NT2/D1 (cell line): ENCODE measurements around the gene CDH12.

ENCODE experiments used
- SUZ12 ChIP-seq: IDR thresholded peaks from 2 replicates; pipeline ENCODE4 v1.6.1; 2011; ENCODE audit not compliant: insufficient read length, insufficient read depth; ENCODE audit errors: extremely low read depth
- YY1 ChIP-seq: IDR thresholded peaks from 2 replicates; pipeline ENCODE4 v1.6.1; 2011; ENCODE audit not compliant: insufficient read length, insufficient read depth
- ZNF274 ChIP-seq: IDR thresholded peaks from 2 replicates; pipeline ENCODE4 v1.6.1; 2011; ENCODE audit warnings: mild to moderate bottlenecking, low read depth, low read length

DNA sequence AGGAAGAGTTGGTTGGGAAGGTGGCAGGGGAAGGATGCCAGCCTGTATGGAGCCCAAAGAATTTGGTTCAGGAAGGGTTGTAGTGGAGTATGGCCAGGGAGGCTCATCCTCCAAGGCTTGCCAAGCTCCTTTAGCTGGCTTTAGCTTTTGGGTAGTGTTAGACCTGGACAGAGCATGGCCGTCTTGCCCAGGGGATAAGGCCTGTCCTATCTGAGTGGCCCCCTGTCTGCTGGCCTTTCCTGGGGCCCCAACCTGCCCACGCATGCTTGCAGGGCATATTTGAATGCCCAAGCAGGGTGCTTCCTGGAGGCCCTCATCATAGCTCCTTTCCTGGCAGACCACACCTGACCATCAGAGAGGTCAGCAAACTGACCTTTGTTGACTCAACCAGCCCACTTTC lies 227.7 kb downstream of the CDH12 start:
- no peak for TF ChIP-seq YY1
- TF ChIP-seq ZNF274, result no peak
- TF ChIP-seq SUZ12, result no peak
